NB4 (cell line): ENCODE results near the gene RAB1B.

ENCODE experiments used
- POLR2A ChIP-seq: IDR thresholded peaks from 2 replicates; pipeline ENCODE4 v1.6.1; 2011; ENCODE audit warnings: mild to moderate bottlenecking; ENCODE audit not compliant: insufficient read length; ENCODE audit errors: extremely low read depth
- TF ChIP-seq, protein P1 (sequence below): IDR thresholded peaks from one replicate; pipeline ENCODE4 v1.5.1; 2012; ENCODE audit warnings: low read depth, low read length
- TF ChIP-seq, protein P2 (sequence below): IDR thresholded peaks from 2 replicates; pipeline ENCODE4 v1.6.1; 2011; ENCODE audit warnings: low read depth, low read length

DNA sequence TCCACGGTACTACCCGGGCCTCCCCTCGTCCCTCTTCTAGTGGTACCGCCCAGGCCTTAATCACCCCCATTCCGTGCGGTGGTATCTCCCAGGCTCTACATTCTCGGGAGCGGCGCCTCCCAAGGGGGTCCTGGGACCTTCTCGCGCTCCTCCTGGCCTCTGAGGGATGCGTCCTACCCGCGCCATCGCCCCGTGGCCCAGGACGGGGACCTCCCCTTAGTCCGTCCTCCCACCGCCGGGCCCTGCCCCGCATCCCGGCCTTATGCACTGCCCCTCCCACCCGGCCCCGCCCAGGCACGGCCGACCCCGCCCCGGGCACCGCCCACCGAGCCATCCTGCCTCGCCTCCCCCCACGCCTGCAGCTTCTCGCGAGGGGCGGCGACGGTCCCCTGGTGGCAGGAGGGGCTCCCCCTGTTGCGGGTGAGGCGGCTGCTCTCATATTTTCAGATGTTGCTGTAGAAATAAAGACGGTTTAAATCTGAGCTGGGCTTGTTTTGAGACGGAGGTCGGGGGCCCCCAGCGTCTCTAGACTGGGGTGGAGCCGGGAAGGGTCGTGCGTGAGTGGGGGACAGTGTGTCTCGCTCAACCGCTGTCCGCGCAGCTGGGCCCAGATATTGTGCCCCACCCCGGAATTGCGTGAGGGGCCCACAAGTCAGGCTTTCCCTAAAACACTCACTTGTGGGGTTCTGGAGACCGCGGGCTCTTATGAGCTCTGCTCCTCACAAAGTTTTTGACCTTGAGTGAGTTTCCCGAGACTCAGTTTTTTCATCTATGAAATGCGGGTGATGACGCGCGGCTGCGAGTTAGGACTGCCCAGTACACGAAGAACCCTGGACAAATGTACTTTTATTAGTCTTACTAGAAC, 828 bp upstream of the RAB1B start:
- TF ChIP-seq, protein P1, sequence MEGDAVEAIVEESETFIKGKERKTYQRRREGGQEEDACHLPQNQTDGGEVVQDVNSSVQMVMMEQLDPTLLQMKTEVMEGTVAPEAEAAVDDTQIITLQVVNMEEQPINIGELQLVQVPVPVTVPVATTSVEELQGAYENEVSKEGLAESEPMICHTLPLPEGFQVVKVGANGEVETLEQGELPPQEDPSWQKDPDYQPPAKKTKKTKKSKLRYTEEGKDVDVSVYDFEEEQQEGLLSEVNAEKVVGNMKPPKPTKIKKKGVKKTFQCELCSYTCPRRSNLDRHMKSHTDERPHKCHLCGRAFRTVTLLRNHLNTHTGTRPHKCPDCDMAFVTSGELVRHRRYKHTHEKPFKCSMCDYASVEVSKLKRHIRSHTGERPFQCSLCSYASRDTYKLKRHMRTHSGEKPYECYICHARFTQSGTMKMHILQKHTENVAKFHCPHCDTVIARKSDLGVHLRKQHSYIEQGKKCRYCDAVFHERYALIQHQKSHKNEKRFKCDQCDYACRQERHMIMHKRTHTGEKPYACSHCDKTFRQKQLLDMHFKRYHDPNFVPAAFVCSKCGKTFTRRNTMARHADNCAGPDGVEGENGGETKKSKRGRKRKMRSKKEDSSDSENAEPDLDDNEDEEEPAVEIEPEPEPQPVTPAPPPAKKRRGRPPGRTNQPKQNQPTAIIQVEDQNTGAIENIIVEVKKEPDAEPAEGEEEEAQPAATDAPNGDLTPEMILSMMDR, result peak; percentile 3
- peak; percentile 62 for TF ChIP-seq POLR2A
- TF ChIP-seq, protein P2, sequence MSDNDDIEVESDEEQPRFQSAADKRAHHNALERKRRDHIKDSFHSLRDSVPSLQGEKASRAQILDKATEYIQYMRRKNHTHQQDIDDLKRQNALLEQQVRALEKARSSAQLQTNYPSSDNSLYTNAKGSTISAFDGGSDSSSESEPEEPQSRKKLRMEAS, result 0 out of 2 replicates have a peak, but pooled peaks have one; percentile 25
